ENCODE results near the gene CSTA.

The CSTA gene, protein sequence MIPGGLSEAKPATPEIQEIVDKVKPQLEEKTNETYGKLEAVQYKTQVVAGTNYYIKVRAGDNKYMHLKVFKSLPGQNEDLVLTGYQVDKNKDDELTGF

DNA sequence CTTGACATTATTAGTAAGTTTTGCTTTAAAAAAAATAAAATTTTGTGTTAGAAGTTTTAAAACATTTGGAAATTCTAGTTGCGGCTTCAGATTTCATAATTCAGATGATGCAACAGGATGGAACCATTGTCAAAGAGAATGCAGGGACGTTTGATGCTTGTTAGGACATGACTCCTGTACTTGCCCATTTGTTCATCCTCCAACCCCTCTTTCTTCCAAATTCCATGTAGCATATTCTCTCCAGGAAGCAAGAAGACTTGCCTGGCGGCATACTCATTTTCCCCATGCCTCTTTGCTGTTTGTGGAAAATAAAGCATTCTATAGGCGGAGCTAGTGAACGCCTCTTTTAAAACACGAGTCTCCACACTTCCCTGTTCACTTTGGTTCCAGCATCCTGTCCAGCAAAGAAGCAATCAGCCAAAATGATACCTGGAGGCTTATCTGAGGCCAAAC, at the start of gene CSTA:
Gene CSTA (plus strand): TSS at position 378 of the 453 bp plus-strand sequence. CDS start 45 bp downstream, at position 423.
- Histone ChIP-seq H3K4me3 (ENCODE audit: low read depth, low read length, poor library complexity, severe bottlenecking) (no peak within 1 kb of the TSS), H3K4me1 (ENCODE audit: insufficient read depth, low read length, severe bottlenecking) (no peaks in the 10 kb centered on the region), H3K9me2 (ENCODE audit: low read depth, low read length) (no peaks in the 10 kb centered on the region), H3F3A (ENCODE audit: insufficient read depth, low read length) (no peaks in the 10 kb centered on the region), H3K79me2 (ENCODE audit: insufficient read depth, low read length) (no peaks in the 10 kb centered on the region), H3K27ac (ENCODE audit: low read depth, low read length, poor library complexity, severe bottlenecking) (no peak within 1 kb of the TSS), H4K20me1 (ENCODE audit: insufficient read depth, low read length) (no peaks in the 10 kb centered on the region), H3K4me2 (ENCODE audit: low read length) (no peak within 1 kb of the TSS), H2AFZ (ENCODE audit: low read length) (no peak within 1 kb of the TSS), H3K27me3 (ENCODE audit: insufficient read depth, low read length) (no peaks in the 10 kb centered on the region), H3K36me3 (ENCODE audit: insufficient read depth, low read length) (no peaks in the 10 kb centered on the region), H3K9ac (ENCODE audit: low read length) (no peak within 1 kb of the TSS), H3K9me3 (ENCODE audit: low read length) (peaks cover 4% of the 10 kb centered on the region; the same call in 1 of the 2 replicates)
- no peak for TF ChIP-seq CTCF (IDR thresholded peaks at IDR 0.05; ENCODE audit: low read length)
- no peak for TF ChIP-seq EZH2 (IDR thresholded peaks at IDR 0.05; ENCODE audit: borderline replicate concordance, low read length)

DNA sequence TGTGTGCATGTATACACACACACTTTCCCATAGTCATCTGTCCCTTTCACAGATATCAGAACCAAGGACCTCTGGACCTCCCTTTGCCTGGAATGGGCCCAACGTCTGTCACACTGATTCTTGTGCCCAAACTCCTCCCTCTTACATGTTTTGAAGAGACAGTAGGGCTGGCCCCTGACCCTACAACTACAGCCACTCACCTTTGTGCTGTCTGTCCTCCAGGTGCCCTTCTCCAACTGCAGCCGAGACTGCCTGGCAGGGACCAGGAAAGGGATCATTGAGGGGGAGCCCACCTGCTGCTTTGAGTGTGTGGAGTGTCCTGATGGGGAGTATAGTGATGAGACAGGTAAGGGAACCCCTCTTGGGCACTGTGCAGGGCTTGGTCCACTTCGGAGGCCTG, 43.2 kb upstream of the CSTA start:
- no peak overlapping the region for H3K4me2 ChIP-seq (ENCODE audit: low read length)
- H3K9ac ChIP-seq (ENCODE audit: low read length): no peak overlapping the region
- H3F3A ChIP-seq (ENCODE audit: insufficient read depth, low read length): no peaks in the 10 kb centered on the region
- H3K4me1 ChIP-seq (ENCODE audit: insufficient read depth, low read length, severe bottlenecking): no peaks in the 10 kb centered on the region
- H3K79me2 ChIP-seq (ENCODE audit: insufficient read depth, low read length): no peaks in the 10 kb centered on the region
- no peaks in the 10 kb centered on the region for H3K9me3 ChIP-seq (ENCODE audit: low read length)
- H3K27ac ChIP-seq (ENCODE audit: low read depth, low read length, poor library complexity, severe bottlenecking): no peak overlapping the region
- no peak for TF ChIP-seq EZH2 (IDR thresholded peaks at IDR 0.05; ENCODE audit: borderline replicate concordance, low read length)
- no peak for TF ChIP-seq CTCF (IDR thresholded peaks at IDR 0.05; ENCODE audit: low read length)
- H2AFZ ChIP-seq (ENCODE audit: low read length): no peak overlapping the region
- peaks cover 3% of the 10 kb centered on the region; the same call in 1 of the 2 replicates for H3K27me3 ChIP-seq (ENCODE audit: insufficient read depth, low read length)
- no peaks in the 10 kb centered on the region for H3K36me3 ChIP-seq (ENCODE audit: insufficient read depth, low read length)
- H4K20me1 ChIP-seq (ENCODE audit: insufficient read depth, low read length): no peaks in the 10 kb centered on the region
- no peaks in the 10 kb centered on the region for H3K9me2 ChIP-seq (ENCODE audit: low read depth, low read length)
- H3K4me3 ChIP-seq (ENCODE audit: low read depth, low read length, poor library complexity, severe bottlenecking): no peak overlapping the region

GRCh38 chr3:122283796-122284445, 41.1 kb upstream of the CSTA start:
- no peaks in the 10 kb centered on the region for H3K79me2 ChIP-seq (ENCODE audit: insufficient read depth, low read length)
- H4K20me1 ChIP-seq (ENCODE audit: insufficient read depth, low read length): no peaks in the 10 kb centered on the region
- no peak overlapping the region for H2AFZ ChIP-seq (ENCODE audit: low read length)
- peaks cover 3% of the 10 kb centered on the region; the same call in 1 of the 2 replicates for H3K27me3 ChIP-seq (ENCODE audit: insufficient read depth, low read length)
- H3K36me3 ChIP-seq (ENCODE audit: insufficient read depth, low read length): no peaks in the 10 kb centered on the region
- no peaks in the 10 kb centered on the region for H3K4me1 ChIP-seq (ENCODE audit: insufficient read depth, low read length, severe bottlenecking)
- H3K9me3 ChIP-seq (ENCODE audit: low read length): no peaks in the 10 kb centered on the region
- no peaks in the 10 kb centered on the region for H3K9me2 ChIP-seq (ENCODE audit: low read depth, low read length)
- H3K27ac ChIP-seq (ENCODE audit: low read depth, low read length, poor library complexity, severe bottlenecking): no peak overlapping the region
- H3K4me2 ChIP-seq (ENCODE audit: low read length): no peak overlapping the region
- no peak overlapping the region for H3K4me3 ChIP-seq (ENCODE audit: low read depth, low read length, poor library complexity, severe bottlenecking)
- TF ChIP-seq CTCF (IDR thresholded peaks at IDR 0.05; ENCODE audit: low read length): no peak
- no peak for TF ChIP-seq EZH2 (IDR thresholded peaks at IDR 0.05; ENCODE audit: borderline replicate concordance, low read length)
- H3K9ac ChIP-seq (ENCODE audit: low read length): no peak overlapping the region
- H3F3A ChIP-seq (ENCODE audit: insufficient read depth, low read length): no peaks in the 10 kb centered on the region
